Fibroblast of mammary gland (primary cell): Measurements from ENCODE around the gene C1QTNF5.

Source experiments
- DNase-seq: peaks from one replicate; pipeline ENCODE4 v3.0.0-alpha.2; 2010; ENCODE audit warnings: low read depth
- H3K4me3 ChIP-seq: 2 replicates; pipeline ENCODE4 v1.5.1; 2011; ENCODE audit warnings: low read depth, mild to moderate bottlenecking, low read length, moderate library complexity; ENCODE audit not compliant: control insufficient read depth
- CTCF ChIP-seq: conservative IDR thresholded peaks from 2 replicates; pipeline ENCODE4 v1.5.1; 2011; ENCODE audit warnings: low read depth, low read length, inconsistent platforms; ENCODE audit not compliant: control insufficient read depth, insufficient read depth

C1QTNF5 gene

DNA sequence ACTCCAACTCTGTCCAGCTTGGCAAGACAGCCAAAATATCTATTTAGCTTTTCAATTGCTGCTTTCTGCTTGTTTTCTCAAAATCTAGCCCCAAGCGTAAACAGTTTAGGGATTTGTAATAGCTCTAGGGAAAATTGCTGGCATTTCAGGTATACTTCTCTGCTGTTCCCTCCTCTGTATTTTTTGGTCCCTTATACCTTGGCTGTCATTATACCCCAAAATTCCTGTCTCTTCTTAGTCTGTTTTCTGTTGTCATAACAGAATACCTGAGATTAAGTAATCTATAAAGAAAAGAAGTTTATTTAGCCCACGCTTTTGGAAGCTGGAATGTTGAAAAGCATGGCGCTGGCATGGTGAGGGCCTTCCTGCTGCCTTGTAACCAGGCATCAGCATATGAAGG, 47.2 kb downstream of the C1QTNF5 start:
- TF ChIP-seq CTCF = no peak
- H3K4me3 ChIP-seq = no peak overlapping the region
- DNase-seq = no peak

DNA sequence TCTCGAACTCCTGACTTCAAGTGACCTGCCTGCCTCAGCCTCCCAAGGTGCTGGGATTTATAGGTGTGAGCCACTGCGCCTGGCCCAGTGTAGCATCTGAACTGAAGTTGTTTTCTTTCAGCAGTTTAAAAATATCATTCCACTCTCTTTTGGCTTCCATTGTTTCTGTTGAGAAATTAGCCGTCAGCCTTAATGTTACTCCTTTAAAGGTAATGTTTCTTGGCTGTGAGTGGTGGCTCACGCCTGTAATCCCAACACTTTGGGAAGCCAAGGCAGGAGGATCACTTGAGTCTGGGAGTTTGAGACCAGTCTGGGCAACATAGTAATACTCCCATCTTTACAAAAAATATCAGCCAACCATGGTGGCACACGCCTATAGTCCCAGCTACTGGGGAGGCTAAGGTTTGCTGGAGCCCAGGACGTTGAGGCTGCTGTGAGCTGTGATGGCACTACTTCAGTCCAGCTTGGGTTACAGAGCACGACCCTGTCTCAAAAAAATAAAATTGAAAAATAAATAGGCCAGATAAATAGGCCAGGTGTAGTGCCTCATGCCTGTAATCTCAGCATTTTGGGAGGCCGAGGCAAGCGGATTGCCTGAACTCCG, 49.7 kb downstream of the C1QTNF5 start:
- no peak overlapping the region for H3K4me3 ChIP-seq
- no peak for TF ChIP-seq CTCF
- no peak for DNase-seq
